Measurements from ENCODE around the gene C11orf97.

Gene C11orf97

DNA sequence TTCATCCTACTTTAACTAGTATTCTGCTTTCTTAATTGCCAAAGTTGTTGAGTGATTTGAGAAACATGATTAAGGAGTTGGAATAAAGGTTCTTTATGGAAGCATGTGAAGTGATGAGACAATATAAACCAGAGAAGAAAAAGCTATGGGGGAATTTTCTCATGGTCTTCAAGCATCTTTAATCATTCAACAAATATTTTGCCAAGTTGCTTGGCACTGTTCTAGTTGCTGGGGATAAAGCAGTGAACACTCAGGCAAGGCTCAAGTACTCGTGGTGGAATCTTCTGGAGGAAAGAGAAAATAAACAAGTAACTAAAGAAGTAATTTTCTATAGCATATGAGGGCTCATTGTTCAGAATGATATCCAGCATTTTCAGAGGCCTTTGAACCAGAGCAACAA, 45.7 kb downstream of the C11orf97 start:
- Histone ChIP-seq H3K4me1 (ENCODE audit: control insufficient read depth, insufficient read depth, low read length) (no peaks in the 10 kb centered on the region; the same call in 1 of the 2 replicates), H3K27ac (ENCODE audit: extremely low read depth, low read depth, low read length) (no peak overlapping the region), H3K36me3 (ENCODE audit: control insufficient read depth in 2 of 2, insufficient read depth in 1 of 2, low read length in 2 of 2) (no peaks in the 10 kb centered on the region), H3K9me3 (ENCODE audit: control insufficient read depth, insufficient read depth, low read depth, low read length) (no peaks in the 10 kb centered on the region), H3K4me3 (ENCODE audit: low read depth, low read length) (no peak overlapping the region)
- ChIA-PET POLR2A (no interaction called here), CTCF (interaction anchor here (0.6 to 0.7 kb wide), 2 partner anchors 26 to 309 kb away, joined by 3 to 4 read pairs; no protein-coding TSS in a partner anchor)
- no peak for TF ChIP-seq KLF8 (tag by site-specific recombination; IDR thresholded peaks at IDR 0.05)
- no peak for TF ChIP-seq ZNF843 (tag by site-specific recombination; IDR thresholded peaks at IDR 0.05)
- TF ChIP-seq ZXDB (tag by site-specific recombination; IDR thresholded peaks at IDR 0.05): no peak
- TF ChIP-seq ZNF114 (tag by site-specific recombination; IDR thresholded peaks at IDR 0.05): no peak
- no peak for TF ChIP-seq ZNF514 (tag by site-specific recombination; IDR thresholded peaks at IDR 0.05)
- TF ChIP-seq ZNF555 (tag by site-specific recombination; conservative IDR thresholded peaks at IDR 0.05): no peak
- no peak for TF ChIP-seq TRIM28 (IDR thresholded peaks at IDR 0.05; ENCODE audit: borderline replicate concordance, low read length)
- no peak for TF ChIP-seq HOXC10 (CRISPR knock-in tag; IDR thresholded peaks at IDR 0.05)
- TF ChIP-seq, protein P1, sequence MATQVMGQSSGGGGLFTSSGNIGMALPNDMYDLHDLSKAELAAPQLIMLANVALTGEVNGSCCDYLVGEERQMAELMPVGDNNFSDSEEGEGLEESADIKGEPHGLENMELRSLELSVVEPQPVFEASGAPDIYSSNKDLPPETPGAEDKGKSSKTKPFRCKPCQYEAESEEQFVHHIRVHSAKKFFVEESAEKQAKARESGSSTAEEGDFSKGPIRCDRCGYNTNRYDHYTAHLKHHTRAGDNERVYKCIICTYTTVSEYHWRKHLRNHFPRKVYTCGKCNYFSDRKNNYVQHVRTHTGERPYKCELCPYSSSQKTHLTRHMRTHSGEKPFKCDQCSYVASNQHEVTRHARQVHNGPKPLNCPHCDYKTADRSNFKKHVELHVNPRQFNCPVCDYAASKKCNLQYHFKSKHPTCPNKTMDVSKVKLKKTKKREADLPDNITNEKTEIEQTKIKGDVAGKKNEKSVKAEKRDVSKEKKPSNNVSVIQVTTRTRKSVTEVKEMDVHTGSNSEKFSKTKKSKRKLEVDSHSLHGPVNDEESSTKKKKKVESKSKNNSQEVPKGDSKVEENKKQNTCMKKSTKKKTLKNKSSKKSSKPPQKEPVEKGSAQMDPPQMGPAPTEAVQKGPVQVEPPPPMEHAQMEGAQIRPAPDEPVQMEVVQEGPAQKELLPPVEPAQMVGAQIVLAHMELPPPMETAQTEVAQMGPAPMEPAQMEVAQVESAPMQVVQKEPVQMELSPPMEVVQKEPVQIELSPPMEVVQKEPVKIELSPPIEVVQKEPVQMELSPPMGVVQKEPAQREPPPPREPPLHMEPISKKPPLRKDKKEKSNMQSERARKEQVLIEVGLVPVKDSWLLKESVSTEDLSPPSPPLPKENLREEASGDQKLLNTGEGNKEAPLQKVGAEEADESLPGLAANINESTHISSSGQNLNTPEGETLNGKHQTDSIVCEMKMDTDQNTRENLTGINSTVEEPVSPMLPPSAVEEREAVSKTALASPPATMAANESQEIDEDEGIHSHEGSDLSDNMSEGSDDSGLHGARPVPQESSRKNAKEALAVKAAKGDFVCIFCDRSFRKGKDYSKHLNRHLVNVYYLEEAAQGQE (tag by site-specific recombination; IDR thresholded peaks at IDR 0.05): no peak
- TF ChIP-seq, protein P2, sequence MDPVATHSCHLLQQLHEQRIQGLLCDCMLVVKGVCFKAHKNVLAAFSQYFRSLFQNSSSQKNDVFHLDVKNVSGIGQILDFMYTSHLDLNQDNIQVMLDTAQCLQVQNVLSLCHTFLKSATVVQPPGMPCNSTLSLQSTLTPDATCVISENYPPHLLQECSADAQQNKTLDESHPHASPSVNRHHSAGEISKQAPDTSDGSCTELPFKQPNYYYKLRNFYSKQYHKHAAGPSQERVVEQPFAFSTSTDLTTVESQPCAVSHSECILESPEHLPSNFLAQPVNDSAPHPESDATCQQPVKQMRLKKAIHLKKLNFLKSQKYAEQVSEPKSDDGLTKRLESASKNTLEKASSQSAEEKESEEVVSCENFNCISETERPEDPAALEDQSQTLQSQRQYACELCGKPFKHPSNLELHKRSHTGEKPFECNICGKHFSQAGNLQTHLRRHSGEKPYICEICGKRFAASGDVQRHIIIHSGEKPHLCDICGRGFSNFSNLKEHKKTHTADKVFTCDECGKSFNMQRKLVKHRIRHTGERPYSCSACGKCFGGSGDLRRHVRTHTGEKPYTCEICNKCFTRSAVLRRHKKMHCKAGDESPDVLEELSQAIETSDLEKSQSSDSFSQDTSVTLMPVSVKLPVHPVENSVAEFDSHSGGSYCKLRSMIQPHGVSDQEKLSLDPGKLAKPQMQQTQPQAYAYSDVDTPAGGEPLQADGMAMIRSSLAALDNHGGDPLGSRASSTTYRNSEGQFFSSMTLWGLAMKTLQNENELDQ (tag by site-specific recombination; IDR thresholded peaks at IDR 0.05; ENCODE audit: low read depth): no peak
- no peak for TF ChIP-seq ZNF169 (tag by site-specific recombination; IDR thresholded peaks at IDR 0.05)
- no peak for TF ChIP-seq ZNF335 (tag by site-specific recombination; conservative IDR thresholded peaks at IDR 0.05)
- no peak for TF ChIP-seq ZNF548 (tag by site-specific recombination; IDR thresholded peaks at IDR 0.05)
- no peak for TF ChIP-seq GLIS1 (tag by site-specific recombination; IDR thresholded peaks at IDR 0.05)

DNA sequence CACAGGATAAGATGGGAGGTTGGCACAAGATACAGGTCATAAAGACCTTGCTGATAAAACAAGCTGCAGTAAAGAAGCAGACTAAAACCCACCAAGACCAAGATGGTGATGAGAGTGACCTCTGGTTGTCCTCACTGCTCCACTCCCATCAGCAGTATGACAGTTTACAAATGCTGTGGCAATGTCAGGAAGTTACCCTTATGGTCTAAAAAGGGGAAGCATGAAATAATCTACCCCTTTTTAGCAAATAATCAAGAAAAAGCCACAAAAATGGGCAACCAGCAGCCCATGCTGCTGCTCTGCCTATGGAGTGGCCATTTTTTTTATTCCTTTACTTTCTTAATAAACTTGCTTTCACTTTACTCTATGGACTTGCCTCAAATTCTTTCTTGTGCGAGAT, 46.2 kb downstream of the C11orf97 start:
- Histone ChIP-seq H3K4me1 (ENCODE audit: control insufficient read depth, insufficient read depth, low read length) (no peaks in the 10 kb centered on the region; the same call in 1 of the 2 replicates), H3K4me3 (ENCODE audit: low read depth, low read length) (no peak overlapping the region), H3K27ac (ENCODE audit: extremely low read depth, low read depth, low read length) (no peak overlapping the region), H3K36me3 (ENCODE audit: control insufficient read depth in 2 of 2, insufficient read depth in 1 of 2, low read length in 2 of 2) (no peaks in the 10 kb centered on the region), H3K9me3 (ENCODE audit: control insufficient read depth, insufficient read depth, low read depth, low read length) (no peaks in the 10 kb centered on the region)
- TF ChIP-seq ZNF747 (tag by site-specific recombination; IDR thresholded peaks at IDR 0.05) (no peak), HOXD13 (CRISPR knock-in tag; IDR thresholded peaks at IDR 0.05; ENCODE audit: borderline replicate concordance) (no peak), ZNF670 (tag by site-specific recombination; IDR thresholded peaks at IDR 0.05; ENCODE audit: low read depth) (no peak), ZBTB7A (tag by site-specific recombination; IDR thresholded peaks at IDR 0.05; ENCODE audit: low read depth) (no peak), ZNF776 (tag by site-specific recombination; IDR thresholded peaks at IDR 0.05; ENCODE audit: borderline replicate concordance) (no peak)
- TF ChIP-seq, protein P3, sequence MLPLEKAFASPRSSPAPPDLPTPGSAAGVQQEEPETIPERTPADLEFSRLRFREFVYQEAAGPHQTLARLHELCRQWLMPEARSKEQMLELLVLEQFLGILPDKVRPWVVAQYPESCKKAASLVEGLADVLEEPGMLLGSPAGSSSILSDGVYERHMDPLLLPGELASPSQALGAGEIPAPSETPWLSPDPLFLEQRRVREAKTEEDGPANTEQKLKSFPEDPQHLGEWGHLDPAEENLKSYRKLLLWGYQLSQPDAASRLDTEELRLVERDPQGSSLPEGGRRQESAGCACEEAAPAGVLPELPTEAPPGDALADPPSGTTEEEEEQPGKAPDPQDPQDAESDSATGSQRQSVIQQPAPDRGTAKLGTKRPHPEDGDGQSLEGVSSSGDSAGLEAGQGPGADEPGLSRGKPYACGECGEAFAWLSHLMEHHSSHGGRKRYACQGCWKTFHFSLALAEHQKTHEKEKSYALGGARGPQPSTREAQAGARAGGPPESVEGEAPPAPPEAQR (tag by site-specific recombination; IDR thresholded peaks at IDR 0.05): no peak
- POLR2A ChIA-PET: no interaction called here
- CTCF ChIA-PET: interaction anchor here (0.6 to 0.7 kb wide), 2 partner anchors 27 to 309 kb away, joined by 3 to 4 read pairs; no protein-coding TSS in a partner anchor
